HepG2 (cell line): ENCODE results near the gene PCAT7. TPM values are rescaled to one million over a fixed set of nuclear protein-coding genes. Genes with fewer than 3 reads are reported as not detected.

Experiments used
- ARID2 ChIP-seq: sonication (generic); formaldehyde crosslinking; IDR thresholded peaks from 2 replicates; pipeline ENCODE4 v1.8.1; 2022; ENCODE audit warnings: mild to moderate bottlenecking, missing genetic modification reagents, borderline replicate concordance
- ATF4 ChIP-seq, 2 experiments: fragments of 450-650 bp in 1 of 2; sonication (generic) in 1 of 2; formaldehyde crosslinking; IDR thresholded peaks; 2 replicates each; pipeline versions ENCODE4 v1.5.0 to v1.8.0; 2020 to 2022; ENCODE audit warnings: mild to moderate bottlenecking in 1 of 2, missing genetic modification reagents in 1 of 2
- ELF1 ChIP-seq: sonication (generic); formaldehyde crosslinking; IDR thresholded peaks from 2 replicates; pipeline ENCODE4 v1.4.0; 2020; ENCODE audit warnings: missing genetic modification reagents
- NCOA1 ChIP-seq: sonication (generic); formaldehyde crosslinking; IDR thresholded peaks from 2 replicates; pipeline ENCODE4 v1.9.0; 2021; ENCODE audit warnings: missing genetic modification reagents
- ONECUT2 ChIP-seq: sonication (generic); formaldehyde crosslinking; IDR thresholded peaks from 2 replicates; pipeline ENCODE4 v1.4.0; 2020; ENCODE audit warnings: missing genetic modification reagents
- PAXIP1 ChIP-seq: sonication (generic); formaldehyde crosslinking; conservative IDR thresholded peaks from 2 replicates; pipeline ENCODE4 v1.4.0; 2020; ENCODE audit warnings: mild to moderate bottlenecking, missing genetic modification reagents, moderate library complexity
- SALL1 ChIP-seq: sonication (generic); formaldehyde crosslinking; IDR thresholded peaks from 2 replicates; pipeline ENCODE4 v1.8.0; 2022; ENCODE audit warnings: mild to moderate bottlenecking, missing genetic modification reagents
- UBTF ChIP-seq: sonication (generic); formaldehyde crosslinking; IDR thresholded peaks from 2 replicates; pipeline ENCODE4 v1.4.0; 2020; ENCODE audit warnings: mild to moderate bottlenecking, missing genetic modification reagents
- ZBTB20 ChIP-seq: sonication (generic); formaldehyde crosslinking; IDR thresholded peaks from 2 replicates; pipeline ENCODE4 v1.8.1; 2023; ENCODE audit warnings: missing genetic modification reagents, low read depth, mild to moderate bottlenecking, borderline replicate concordance
- ZFAT ChIP-seq: sonication (generic); formaldehyde crosslinking; conservative IDR thresholded peaks from 2 replicates; pipeline ENCODE4 v1.8.1; 2023; ENCODE audit warnings: missing genetic modification reagents, inconsistent platforms
- ZMYM4 ChIP-seq: sonication (generic); formaldehyde crosslinking; IDR thresholded peaks from 2 replicates; pipeline ENCODE4 v1.8.1; 2023; ENCODE audit warnings: mild to moderate bottlenecking, missing genetic modification reagents
- ZNF253 ChIP-seq: sonication (generic); formaldehyde crosslinking; IDR thresholded peaks from 2 replicates; pipeline ENCODE4 v1.8.0; 2022; ENCODE audit warnings: mild to moderate bottlenecking, missing genetic modification reagents, borderline replicate concordance
- polyA plus RNA-seq, 8 experiments: library from polyadenylated mRNA; depleted of rRNA in 3 of 8; stranded (reverse) in 7 of 8; unstranded in 1 of 8; fragments of >200 nt; fragmentation: Illumina TruSeq in 4 of 8; extraction: Trizol in 4 of 8; gene quantifications; 2 replicates each; pipeline versions ENCODE4 v1.2.1 to v1.2.3, GENCODE V29; 2011 to 2016; ENCODE audit warnings: low read depth in 4 of 8, missing spikeins in 1 of 8, mixed read lengths in 1 of 8; ENCODE audit not compliant: insufficient read depth in 1 of 8
- total RNA-seq, 5 experiments: library from RNA; depleted of rRNA; stranded (reverse); fragments of >200 nt; fragmentation: Illumina TruSeq; extraction: Trizol; gene quantifications; 2 replicates each; pipeline ENCODE4 v1.2.3, GENCODE V29; 2016; ENCODE audit warnings: low read depth in 1 of 5

The PCAT7 gene
- total and polyA plus RNA-seq, 2 of the 13 experiments (the other 11 are each of a cell fraction or from before 2014, with no cell fraction given), result 2.3 to 3.9 TPM

- TF ChIP-seq ATF4 (CRISPR knock-in tag; IDR thresholded peaks at IDR 0.05) (no peak), ARID2 (0 out of 2 replicates have a peak, but pooled peaks have one; percentile 0), ONECUT2 (CRISPR knock-in tag) (no peak), NCOA1 (CRISPR knock-in tag) (no peak), UBTF (CRISPR knock-in tag) (peak; percentile 23; the same call in 1 of the 2 replicates), PAXIP1 (CRISPR knock-in tag) (no peak), ZMYM4 (CRISPR knock-in tag) (0 out of 2 replicates have a peak, but pooled peaks have one; percentile 28), ZFAT (CRISPR knock-in tag) (no peak), ZBTB20 (CRISPR knock-in tag) (no peak), ZNF253 (CRISPR knock-in tag) (no peak), ELF1 (CRISPR knock-in tag) (no peak), SALL1 (CRISPR knock-in tag) (peak; percentile 17)
- TF ChIP-seq, all 625 proteins: peak for 12
These were observed 52.0 kb downstream of the PCAT7 start (continued) for GRCh38 chr9:94606646-94607422.
